GM19372 (cell line): ENCODE measurements around the gene MAMSTR.
"Not testable (repeated sequence)": the region's sequence is repeated elsewhere in the genome, so short reads cannot be mapped to it uniquely, and the experiment has no call there.

Experiments used
- ATAC-seq: cut with Tn5 transposase; IDR thresholded peaks from one replicate; pipeline ENCODE4 v1.9.1; 2021; ENCODE audit warnings: mild to moderate bottlenecking, low read depth, moderate library complexity; ENCODE audit not compliant: unreplicated experiment

Gene MAMSTR

GRCh38 chr19:48693629-48694028 is 25.9 kb downstream of the MAMSTR start:
- not testable (repeated sequence) for ATAC-seq

GRCh38 chr19:48689449-48689848 is 30.1 kb downstream of the MAMSTR start:
- no peak for ATAC-seq

- ATAC-seq: no peak
Measured at GRCh38 chr19:48687776-48688175, 31.7 kb downstream of the MAMSTR start.

- not testable (repeated sequence) for ATAC-seq
Measured at GRCh38 chr19:48686637-48687036, 32.9 kb downstream of the MAMSTR start.

- ATAC-seq: no peak
Measured at GRCh38 chr19:48686088-48686487, 33.4 kb downstream of the MAMSTR start.

- ATAC-seq: no peak
Measured at GRCh38 chr19:48685583-48685982, 33.9 kb downstream of the MAMSTR start.

GRCh38 chr19:48683349-48683748 is 36.2 kb downstream of the MAMSTR start:
- no peak for ATAC-seq

GRCh38 chr19:48681127-48681470 is 38.4 kb downstream of the MAMSTR start:
- no peak for ATAC-seq

GRCh38 chr19:48680436-48681126 is 38.9 kb downstream of the MAMSTR start:
- ATAC-seq: no peak

- ATAC-seq: not testable (repeated sequence)
Measured at GRCh38 chr19:48680006-48680405, 39.5 kb downstream of the MAMSTR start.

GRCh38 chr19:48678201-48678600 is 41.3 kb downstream of the MAMSTR start:
- ATAC-seq: no peak

GRCh38 chr19:48676887-48677286 is 42.6 kb downstream of the MAMSTR start:
- no peak for ATAC-seq

GRCh38 chr19:48676487-48676886 is 43.0 kb downstream of the MAMSTR start:
- ATAC-seq: no peak

- no peak for ATAC-seq
Measured at GRCh38 chr19:48674921-48675824, 44.4 kb downstream of the MAMSTR start.

GRCh38 chr19:48674216-48674809 is 45.2 kb downstream of the MAMSTR start:
- ATAC-seq: no peak

GRCh38 chr19:48673436-48674100 is 46.0 kb downstream of the MAMSTR start:
- no peak for ATAC-seq

GRCh38 chr19:48672994-48673393 is 46.5 kb downstream of the MAMSTR start, which contains the start of gene NTN5:
NTN5 (minus strand) TSS chr19:48673017; CDS start chr19:48670986, 2,031 bp downstream.
- ATAC-seq: no peak

- ATAC-seq: no peak
Measured at GRCh38 chr19:48671446-48671995, 48.0 kb downstream of the MAMSTR start.

GRCh38 chr19:48670699-48671445 is 48.7 kb downstream of the MAMSTR start:
- no peak for ATAC-seq
